Measurements from ENCODE around the gene P2RX7. TPM values are rescaled to one million over a fixed set of nuclear protein-coding genes. Genes with fewer than 3 reads are reported as not detected.

P2RX7 gene
- total and polyA plus RNA-seq, 9 of the 15 experiments (the other 6 are each of a cell fraction or from before 2014, with no cell fraction given) = 0.04 to 0.65 (median 0.30) TPM

GRCh38 chr12:121124402-121125109 is 8.1 kb upstream of the P2RX7 start (continued):
- TF ChIP-seq TSC22D4 (tag; IDR thresholded peaks at IDR 0.05) (peak; percentile 25; the same call in 1 of the 2 replicates), ZNF217 (CRISPR knock-in tag; IDR thresholded peaks at IDR 0.05) (no peak), HDGF (IDR thresholded peaks at IDR 0.05) (no peak), HNRNPL (IDR thresholded peaks at IDR 0.05; ENCODE audit: low read depth, low read length) (no peak), GTF2A2 (tag; IDR thresholded peaks at IDR 0.05) (no peak), USF1 (CRISPR knock-in tag; IDR thresholded peaks at IDR 0.05) (no peak), CSDE1 (IDR thresholded peaks at IDR 0.05) (no peak), CXXC5 (CRISPR knock-in tag; IDR thresholded peaks at IDR 0.05) (no peak), C11orf30 (IDR thresholded peaks at IDR 0.05; ENCODE audit: low read depth) (no peak), FOXA3 (CRISPR knock-in tag; conservative IDR thresholded peaks at IDR 0.05 in 1 of 2, IDR thresholded peaks at IDR 0.05 in 1 of 2) (no peak), NFIX (CRISPR knock-in tag; IDR thresholded peaks at IDR 0.05; ENCODE audit: low read depth) (no peak), RBM39 (optimal IDR thresholded peaks at IDR 0.05; ENCODE audit: low read depth, low read length) (no peak), ZHX1 (conservative IDR thresholded peaks at IDR 0.05; ENCODE audit: low read length) (no peak), PHF20 (IDR thresholded peaks at IDR 0.05; ENCODE audit: partially characterized antibody) (no peak), ZNF12 (CRISPR knock-in tag; IDR thresholded peaks at IDR 0.05) (no peak), JUN (IDR thresholded peaks at IDR 0.05; ENCODE audit: borderline replicate concordance, low read depth, low read length) (0 out of 2 replicates have a peak, but pooled peaks have one; percentile 31), JUN (CRISPR knock-in tag; IDR thresholded peaks at IDR 0.05; ENCODE audit: borderline replicate concordance) (no peak), NONO (IDR thresholded peaks at IDR 0.05; ENCODE audit: low read depth in 2 of 2, low read length in 1 of 2) (no peak), HDAC6 (IDR thresholded peaks at IDR 0.05; ENCODE audit: low read depth, low read length) (no peak), THAP12 (CRISPR knock-in tag; IDR thresholded peaks at IDR 0.05) (no peak), ARNT (IDR thresholded peaks at IDR 0.05) (no peak), NCOA1 (IDR thresholded peaks at IDR 0.05; ENCODE audit: low read depth) (no peak)
